Hindlimb muscle (tissue), 1 donor: ENCODE data around the gene CBLN3. TPM values are rescaled to one million over a fixed set of nuclear protein-coding genes. Genes with fewer than 3 reads are reported as not detected.

Experiments
- DNase-seq: peaks from one replicate; pipeline ENCODE4 v3.0.0-alpha.2; 2013
- polyA plus RNA-seq: library from polyadenylated mRNA; unstranded; fragments of 120-200 nt; gene quantifications from one replicate; pipeline ENCODE4 v1.2.1, GENCODE V29; 2013; ENCODE audit not compliant: insufficient read length

Gene CBLN3
- polyA plus RNA-seq, 1 donor, result 2.6 TPM

DNA sequence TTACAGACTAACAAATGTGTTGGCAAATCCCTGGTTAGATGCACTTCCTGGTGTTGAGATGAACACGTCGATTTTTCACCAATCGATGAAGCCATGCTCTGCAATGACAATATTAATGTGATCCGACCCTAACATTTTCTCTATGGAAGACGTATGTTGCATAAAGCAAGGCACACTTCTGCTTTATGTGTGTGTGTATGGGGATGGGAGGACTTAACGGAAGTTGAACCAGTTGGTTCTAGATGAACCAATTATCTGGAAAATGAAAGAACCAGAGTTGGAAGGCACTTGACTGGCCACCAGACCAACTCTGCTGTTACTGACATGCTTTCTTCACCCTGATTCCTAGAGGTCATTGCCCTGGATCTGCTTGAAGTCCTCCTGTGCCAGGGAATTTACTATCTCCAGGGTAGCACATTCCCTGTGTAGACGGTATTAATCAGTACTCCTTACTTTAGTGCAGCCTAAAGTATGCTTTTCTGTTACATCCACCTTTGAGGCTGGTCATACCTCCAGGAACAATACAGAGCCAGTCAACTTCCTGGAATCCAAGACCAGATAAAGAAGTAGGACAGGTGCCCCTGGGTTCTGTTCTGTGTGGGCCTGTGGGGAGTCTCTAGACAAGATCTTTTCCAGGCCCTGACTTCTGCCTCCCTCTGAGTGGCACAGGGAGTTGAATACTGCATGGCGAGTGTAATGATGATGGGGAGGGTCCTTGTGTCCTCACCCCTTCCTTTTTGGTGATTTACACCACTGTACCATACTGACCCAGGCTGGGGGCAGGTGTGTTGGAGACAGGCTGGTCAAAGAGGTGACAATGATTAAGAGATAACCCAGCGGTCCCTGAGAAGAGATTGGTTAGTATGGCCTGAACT lies 9.0 kb upstream of the CBLN3 start:
- no peak for DNase-seq

DNA sequence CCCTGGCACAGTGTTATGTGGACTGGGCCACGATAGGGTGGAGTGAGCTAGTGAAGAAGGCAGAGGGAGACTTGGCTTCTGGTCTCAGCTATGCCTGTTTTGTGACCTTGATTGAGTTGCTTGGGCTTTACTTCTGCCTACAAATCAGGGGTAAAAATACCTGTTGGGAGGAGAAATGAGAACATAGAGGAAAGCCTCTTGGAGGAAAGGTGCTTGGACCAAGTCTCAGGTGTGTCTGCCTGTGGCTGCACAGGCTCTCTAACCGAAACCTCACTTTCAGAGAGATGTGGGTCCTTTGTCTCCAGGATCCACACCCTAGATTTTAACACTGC lies 8.2 kb upstream of the CBLN3 start:
- no peak for DNase-seq

DNA sequence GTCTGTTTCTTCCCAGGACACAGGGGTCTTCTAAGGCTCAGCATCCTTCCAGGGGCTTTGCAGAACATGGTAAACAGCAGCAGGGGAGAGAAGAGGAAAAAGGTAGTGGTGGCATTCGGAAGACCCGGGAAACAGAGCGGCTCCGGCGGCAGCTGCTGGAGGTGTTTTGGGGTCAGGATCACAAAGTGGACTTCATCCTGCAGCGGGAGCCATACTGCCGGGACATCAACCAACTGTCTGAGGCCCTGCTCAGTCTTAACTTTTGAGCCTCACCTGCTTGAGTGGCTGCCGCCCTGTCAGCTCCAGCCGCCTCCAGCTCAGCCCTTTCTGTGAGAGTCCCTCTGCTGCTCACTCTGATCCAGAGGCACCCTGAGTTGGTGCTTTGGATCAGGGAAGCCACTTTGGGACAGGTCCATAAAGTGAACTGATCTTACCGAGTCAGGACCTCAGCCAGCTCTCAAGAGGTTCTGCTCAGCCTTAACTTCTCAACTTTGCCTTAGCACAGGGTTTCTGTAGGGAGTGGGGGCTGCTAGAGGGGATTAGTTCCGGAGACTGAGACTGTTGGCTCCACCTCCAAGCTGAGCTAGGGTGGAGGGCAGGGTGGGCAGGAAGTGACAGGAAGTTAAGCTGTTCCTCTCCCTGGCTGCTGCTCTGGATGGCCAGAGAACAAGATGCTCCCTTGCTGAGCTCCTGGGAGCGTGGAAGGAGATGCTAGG lies 7.7 kb upstream of the CBLN3 start:
- DNase-seq, result no peak

DNA sequence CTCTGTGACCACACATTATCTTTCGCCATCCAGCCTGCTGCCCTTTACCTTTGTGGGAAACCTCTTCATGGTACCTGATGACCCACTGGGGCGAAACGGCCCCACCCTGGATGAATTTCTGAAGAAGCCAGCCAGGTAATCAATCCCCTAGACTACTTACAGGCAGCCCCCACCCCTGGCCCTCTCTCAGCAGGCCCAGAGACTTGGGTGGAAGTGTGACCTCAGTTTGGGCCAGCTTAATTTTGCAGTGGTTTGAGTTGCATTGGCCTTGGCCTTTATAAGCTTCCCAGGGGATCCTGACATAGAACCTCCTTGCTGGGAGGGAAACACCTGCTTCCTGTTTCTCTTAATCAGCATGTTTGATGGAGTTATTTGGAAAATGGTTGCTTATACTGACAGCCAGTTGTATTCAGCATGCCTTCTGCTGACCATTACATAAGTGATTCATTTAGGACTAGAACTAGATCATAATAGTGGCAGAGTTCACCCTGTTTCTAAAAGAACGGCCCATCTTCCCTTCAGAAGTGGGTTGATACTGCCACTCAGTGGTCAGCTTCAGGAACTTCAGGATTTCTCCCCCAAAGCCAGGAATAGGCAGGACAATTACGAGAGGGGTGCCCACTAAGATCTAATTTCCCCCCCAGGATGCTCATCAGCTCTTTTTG lies 7.0 kb upstream of the CBLN3 start:
- peak; percentile 68 for DNase-seq

DNA sequence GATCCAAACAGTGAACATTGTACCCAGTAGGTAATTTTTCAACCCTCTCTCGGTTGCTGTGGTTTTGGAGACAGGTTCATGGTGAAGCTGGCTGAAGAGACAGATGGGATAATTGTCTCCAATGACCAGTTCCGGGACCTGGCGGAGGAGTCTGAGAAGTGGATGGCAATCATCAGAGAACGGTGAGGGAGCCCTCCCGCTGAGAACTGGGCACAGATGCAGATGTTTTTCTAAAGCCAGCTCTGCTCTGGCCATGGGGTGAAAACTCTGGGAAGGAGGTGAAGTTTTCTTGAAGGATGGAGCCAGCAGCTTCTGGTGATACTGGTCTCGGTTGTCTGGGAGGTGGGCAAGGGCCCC lies 6.5 kb upstream of the CBLN3 start:
- no peak for DNase-seq

DNA sequence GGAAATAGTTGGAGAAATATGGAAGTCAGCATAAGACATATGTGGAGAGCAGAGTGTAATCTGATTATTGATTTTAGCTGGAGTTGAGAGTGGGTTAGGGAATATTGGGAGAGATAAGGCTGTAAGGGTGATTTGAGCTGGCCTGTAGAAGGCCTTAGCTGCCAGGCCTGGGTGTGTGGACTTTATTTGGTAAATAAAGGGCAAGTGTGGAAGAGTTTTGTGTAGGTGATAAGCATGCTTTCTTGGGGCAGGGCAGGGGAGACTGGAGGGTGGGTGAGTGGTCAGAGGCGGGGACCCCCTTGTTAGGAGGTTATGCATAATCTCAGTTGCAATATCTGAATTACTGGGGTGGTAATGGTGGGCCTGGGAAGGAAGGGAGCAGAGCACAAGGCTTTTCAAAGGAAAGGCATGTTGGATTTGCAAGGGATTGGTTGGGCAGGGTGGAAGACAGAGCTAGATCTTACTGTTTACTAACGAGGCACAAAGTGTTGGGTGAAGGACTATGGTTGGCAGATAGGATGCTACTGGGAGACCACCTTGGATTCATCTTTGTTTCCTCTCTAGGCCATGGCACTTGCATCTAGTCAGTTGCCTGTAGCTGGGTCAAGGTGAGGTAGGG lies 5.8 kb upstream of the CBLN3 start:
- DNase-seq, result no peak

DNA sequence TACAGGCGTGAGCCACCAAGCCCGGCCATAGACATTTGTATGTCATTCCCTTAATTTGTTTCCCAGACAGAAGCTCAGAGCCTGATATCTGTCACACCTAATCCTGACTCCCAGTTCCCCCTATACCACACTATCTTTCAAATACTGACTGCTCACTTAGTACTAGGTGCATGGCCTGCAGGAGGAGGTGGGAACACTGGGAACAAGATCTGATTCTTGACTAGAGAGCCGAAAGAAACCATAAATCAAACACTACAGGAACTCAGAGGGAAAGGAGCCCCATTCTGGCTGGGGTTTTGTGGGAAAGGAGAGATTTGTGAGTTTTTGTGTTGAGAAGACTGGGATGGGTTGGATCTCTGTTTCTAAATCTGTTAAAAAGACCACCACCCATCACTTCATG lies 5.2 kb upstream of the CBLN3 start:
- no peak for DNase-seq

DNA sequence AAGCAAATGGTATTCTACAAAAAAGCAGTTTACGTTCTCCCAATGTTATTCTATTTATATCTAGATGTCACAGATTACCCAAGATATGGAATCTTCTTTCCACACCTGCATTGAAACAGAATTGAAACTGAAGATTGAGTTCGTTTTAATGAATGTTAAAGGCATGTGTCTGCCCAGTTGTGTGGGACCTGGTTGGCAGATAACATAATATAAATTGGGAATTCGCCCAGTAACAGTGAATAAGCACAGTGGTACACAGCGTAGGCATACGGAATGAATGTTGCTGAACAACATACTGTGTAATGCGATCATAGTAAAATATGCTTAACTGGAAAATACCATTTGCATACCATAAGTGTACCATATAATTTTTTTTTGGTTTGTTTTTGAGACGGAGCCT lies 4.6 kb upstream of the CBLN3 start:
- DNase-seq, result no peak

DNA sequence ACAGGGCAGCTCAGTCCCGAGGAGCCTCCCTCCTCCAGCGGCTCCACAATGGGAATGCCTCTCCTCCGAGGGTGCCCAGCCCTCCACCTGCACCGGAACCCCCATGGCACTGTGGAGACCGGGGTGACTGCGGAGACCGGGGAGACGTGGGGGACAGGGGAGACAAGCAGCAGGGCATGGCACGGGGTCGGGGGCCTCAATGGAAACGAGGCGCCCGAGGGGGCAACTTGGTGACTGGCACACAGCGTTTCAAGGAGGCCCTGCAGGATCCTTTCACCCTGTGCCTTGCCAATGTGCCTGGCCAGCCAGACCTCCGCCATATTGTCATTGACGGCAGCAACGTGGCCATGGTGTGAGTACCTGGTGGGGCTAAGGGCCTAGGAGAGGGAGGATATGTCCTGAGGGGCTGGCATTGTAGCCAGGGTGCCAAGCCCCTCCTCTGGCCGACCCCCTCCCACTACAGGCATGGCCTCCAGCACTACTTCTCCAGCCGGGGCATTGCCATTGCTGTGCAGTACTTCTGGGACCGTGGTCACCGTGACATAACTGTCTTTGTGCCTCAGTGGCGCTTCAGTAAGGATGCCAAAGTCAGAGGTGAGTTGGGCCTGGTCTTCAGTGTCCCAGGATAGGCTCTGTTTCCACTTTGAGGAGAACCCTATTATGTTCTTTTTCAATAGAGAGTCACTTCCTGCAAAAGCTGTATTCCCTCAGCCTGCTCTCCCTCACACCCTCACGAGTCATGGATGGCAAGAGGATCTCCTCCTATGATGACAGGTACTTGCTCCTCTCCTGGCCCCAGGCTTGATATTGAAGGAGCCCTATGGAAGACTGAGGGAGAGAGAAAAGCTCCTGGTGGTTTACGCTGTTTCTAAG lies 3.0 kb upstream of the CBLN3 start:
- DNase-seq, result no peak

DNA sequence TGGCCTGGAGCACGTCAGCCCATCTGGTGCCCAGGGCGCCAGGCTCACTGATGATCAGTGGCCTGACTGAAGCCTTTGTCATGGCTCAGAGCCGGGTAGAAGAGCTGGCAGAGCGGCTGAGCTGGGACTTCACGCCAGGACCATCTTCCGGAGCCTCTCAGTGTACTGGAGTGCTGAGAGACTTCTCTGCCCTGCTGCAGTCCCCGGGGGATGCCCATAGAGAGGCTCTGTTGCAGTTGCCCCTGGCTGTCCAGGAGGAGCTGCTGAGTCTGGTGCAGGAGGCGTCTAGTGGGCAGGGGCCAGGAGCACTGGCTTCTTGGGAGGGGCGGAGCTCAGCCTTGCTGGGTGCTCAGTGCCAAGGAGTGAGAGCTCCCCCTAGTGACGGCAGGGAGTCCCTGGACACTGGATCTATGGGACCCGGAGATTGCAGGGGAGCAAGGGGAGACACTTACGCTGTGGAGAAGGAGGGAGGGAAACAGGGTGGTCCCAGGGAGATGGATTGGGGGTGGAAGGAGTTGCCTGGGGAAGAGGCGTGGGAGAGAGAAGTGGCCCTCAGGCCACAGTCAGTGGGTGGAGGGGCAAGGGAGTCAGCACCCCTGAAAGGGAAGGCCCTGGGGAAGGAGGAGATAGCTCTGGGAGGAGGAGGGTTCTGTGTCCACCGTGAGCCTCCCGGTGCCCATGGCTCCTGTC lies 2.2 kb upstream of the CBLN3 start:
- peak; percentile 89 for DNase-seq

DNA sequence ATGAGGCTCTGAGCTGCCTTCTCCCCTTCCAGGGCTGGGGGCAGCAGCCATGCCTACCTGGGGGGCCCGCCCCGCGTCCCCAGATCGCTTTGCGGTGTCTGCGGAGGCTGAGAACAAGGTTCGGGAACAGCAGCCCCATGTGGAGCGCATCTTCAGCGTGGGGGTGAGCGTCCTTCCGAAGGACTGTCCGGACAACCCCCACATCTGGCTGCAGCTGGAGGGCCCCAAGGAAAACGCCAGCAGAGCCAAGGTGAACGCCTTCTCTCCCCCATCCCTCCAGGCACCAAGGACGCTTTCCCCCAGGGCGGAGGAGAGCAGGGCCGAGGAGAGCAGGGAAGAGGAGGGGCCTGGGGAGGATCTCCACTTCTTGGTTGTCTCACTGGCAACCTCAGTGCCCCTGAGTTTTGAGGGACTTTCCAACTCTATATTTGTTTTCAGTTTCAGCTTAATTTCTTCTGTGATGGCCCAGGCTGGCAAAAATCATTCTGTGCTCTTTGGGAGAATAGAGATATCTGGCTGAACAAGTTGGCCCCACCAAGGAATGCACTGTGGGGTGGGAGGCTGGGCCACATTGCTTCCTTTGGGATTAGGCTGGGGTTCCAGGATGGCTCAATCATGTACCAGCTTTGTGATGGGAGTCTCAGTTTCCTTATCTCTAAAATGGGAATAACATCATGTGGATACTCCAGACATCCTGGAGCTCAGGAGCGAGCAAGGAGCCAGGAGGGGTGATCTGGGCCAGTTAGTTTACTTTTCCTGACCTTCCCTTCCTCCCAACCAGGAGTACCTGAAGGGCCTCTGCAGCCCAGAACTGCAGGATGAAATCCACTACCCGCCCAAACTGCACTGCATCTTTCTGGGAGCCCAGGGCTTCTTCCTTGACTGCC lies 1.5 kb upstream of the CBLN3 start:
- DNase-seq, result no peak

DNA sequence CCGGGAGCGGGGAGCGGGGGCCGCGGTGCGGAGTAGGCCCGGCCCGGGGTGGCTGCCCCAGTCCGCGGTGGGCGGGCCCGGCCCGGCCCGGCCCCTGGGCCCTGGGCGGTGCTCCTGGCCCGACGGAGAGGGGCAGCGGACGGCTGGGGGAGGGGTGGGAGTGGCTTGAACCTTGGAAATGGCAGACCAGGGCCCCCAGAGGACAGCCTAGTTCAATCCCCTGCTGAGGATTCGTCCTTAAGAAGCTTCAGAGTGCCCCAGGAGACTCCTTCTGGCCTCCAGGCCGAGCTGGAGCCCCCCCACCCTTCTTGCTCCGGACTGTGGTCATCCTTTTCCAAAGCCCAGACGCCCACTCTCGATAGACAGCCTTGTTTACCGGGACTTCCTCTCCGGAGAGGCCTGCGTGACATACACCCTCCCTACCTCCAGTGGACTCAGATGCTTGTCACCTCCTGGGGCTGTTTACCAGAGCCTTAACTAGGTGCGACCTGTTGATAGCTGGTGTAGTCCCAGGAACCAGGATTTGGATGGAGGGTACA lies 744 bp upstream of the CBLN3 start:
- peak; percentile 85 for DNase-seq

DNA sequence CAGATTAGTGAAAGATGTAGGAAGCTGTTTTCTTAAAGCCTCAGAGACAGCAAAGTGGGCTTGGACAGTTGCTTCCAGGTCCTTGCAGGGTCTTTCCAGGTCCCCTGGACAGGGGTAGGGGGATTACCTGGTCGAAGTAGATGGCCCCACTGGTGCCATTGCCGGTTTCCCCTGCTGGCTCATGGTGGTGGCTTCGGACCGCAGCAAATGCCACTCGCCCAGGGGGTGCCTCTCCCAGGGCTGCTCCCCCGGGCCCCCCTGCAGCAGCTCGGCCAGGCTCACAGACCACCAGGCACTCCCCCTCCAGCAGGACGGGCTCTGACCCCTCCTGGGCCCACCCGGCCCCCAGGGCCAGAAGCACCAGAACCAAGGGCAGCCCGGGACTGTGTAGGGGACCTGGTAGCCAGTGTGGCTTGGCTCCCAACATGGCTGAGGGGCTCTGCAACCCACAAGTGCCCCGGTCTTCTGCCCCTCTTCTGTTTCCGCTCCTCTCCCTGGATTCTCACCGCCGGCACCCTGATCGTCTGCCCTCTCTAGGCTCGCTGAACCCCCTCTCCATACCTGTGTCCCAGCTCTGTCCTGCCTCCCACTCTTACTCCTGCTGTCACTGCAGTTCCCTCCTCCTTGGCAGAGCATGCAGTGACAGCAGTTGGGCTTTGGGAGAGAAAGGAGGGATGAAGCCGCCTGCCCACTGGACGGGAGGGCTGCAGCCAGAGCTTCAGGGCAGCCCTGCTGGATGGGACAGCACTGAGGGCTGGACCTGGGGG lies 657 bp downstream of the CBLN3 start:
- peak; percentile 54 for DNase-seq

DNA sequence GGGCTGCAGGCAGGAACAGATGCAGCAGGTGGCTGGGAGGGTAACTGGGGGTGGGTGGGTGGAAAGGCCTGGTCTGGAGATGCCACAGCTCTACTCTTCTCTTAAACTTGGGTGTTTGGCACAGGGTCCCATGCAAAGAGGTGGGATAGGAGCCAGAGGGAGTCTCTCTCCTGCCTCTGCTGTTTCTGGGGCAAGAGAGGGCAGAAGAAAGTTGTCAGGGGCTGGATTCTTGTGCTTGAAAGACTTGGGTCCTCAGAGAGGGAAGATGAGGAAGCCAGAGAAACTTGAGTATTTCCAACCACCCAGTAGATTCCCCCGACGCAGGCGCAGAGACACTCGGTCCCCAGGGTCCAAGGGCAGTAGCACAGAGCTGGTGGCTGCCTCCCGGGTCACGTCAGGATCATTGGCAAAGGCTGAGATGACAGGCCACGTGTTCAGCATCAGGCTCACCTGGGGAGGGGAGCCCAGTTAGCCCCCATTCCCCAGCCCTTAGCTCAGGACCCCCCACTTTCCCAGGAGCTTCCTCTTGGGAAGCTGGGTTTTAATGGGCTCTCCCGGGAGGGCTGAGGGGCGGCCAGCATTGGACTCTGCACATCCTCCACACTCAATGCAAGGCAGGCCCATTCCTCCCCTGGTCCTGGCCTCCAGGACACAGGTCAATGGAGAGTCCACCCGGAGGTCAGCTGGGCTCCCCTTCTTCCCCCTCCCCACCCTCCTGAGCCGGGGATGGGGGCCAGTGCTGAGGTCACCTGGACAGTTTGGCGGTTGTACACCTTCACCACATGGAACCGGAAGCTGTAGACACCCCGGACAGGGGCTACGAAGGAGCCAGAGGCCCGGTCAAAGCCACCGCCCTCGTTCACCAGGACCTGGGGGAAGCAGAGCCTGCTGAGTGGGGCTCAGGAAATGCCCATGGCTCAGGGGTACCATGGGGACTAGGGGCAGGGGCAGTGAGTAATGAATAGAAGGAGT lies 1.6 kb downstream of the CBLN3 start:
- DNase-seq, result no peak

DNA sequence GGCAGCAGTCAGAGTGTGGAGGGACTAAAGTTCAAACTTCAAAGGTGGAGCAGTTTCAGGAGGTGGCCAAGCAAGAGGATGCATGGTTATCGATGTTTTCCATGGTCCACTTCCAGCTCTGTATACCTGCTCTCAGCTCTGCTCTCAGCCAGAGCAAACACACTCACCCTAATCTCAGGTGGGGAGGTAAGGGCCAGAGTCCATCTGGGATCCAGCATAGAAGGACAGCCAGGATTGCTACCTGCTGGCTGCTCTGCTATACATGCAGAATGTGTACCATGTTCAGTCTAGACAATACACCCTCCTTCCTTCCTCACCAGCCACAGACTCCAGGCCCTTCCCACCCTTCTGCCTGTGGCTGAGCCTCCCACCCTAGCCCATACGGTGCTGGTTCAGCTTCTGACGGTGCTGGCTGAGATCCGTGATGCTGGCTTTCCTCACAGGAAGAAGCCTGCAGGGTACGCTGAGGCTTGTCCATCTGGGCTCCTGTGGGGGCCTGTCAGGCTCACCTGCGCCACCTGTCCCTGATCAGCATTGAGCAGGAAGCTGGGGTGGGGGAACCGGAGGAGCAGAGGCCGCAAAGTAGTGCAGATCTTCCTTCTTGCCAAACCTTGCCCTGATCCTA lies 2.4 kb downstream of the CBLN3 start:
- no peak for DNase-seq

DNA sequence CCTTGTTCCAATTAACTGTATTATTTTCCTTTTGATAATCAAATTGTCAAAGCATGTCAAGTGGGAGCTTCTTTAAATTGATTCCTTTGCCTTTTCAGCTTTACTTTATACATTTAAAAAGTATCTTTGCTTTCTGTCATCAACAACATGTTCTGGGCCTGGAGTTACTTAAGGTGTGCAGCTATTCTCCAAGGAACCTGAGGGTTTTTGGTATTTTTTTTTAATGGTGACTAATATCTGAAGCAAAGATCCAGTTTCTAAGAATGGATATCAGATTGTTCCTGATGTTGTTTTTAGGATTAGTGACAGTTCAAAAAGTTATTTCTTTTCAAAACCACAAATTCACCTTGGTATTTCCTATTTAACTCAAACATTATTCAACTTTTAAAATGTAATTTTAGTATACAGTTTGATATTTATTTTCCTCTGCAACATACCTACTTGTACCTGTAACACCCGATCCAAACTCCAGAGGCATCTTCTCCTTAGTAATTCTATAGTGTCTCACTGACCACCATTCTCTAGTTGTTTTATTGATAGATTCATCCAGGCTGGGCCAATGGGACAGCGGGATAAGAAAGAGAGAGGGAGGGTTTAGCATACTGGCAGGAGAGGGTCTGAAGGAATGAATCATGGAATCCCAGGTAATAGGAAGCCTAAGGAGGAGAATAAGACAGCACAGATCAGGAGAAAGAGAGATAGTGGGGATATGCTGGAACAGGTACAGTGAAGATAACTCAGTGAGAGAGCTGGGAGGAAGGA lies 3.1 kb downstream of the CBLN3 start:
- DNase-seq, result no peak

DNA sequence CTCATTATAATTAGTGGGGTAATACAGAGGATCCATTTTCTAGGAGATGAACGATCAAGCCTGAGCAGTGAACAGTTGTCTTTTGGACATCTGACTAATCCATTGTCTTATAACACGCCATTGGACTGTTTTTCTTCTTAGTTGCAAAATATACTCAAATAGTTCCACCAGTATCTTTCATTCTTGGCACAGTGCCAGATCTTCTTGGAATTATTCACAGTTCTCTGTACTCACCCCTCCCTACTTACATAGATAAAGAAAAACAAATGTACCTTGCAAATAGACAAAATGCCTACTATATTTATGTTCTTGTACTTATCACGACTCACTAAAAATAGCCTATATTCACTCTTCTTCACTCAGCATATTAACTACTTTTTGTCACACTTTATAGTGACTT lies 3.8 kb downstream of the CBLN3 start:
- DNase-seq, result no peak
